SK-N-SH treated with all-trans-retinoic acid at 6 μM for 48 hours (cell line): ENCODE results near the gene LDHAL6B.

ENCODE experiments used
- CREB5 ChIP-seq: fragments of 250-450 bp; sonication (Bioruptor Pico); IDR thresholded peaks from 2 replicates; pipeline ENCODE4 v1.5.1; 2020; ENCODE audit warnings: low read depth, mild to moderate bottlenecking, moderate library complexity
- GLIS3 ChIP-seq: fragments of 250-450 bp; sonication (Bioruptor Pico); IDR thresholded peaks from 2 replicates; pipeline ENCODE4 v1.5.0; 2020; ENCODE audit warnings: mild to moderate bottlenecking, moderate library complexity
- ISL1 ChIP-seq: fragments of 250-450 bp; sonication (Bioruptor Pico); IDR thresholded peaks from 2 replicates; pipeline ENCODE4 v2.1.2; 2022; ENCODE audit warnings: mild to moderate bottlenecking, moderate library complexity
- PATZ1 ChIP-seq: fragments of 250-450 bp; sonication (Bioruptor Pico); IDR thresholded peaks from 2 replicates; pipeline ENCODE4 v1.8.0; 2020; ENCODE audit warnings: mild to moderate bottlenecking, moderate library complexity, borderline replicate concordance
- TCF4 ChIP-seq: fragments of 250-450 bp; sonication (Bioruptor Pico); IDR thresholded peaks from 2 replicates; pipeline ENCODE4 v1.8.0; 2021; ENCODE audit warnings: mild to moderate bottlenecking, moderate library complexity, borderline replicate concordance
- TOX ChIP-seq: fragments of 250-450 bp; sonication (Bioruptor Pico); IDR thresholded peaks from 2 replicates; pipeline ENCODE4 v1.8.0; 2021; ENCODE audit warnings: mild to moderate bottlenecking, moderate library complexity, borderline replicate concordance
- ZC3H10 ChIP-seq: fragments of 250-450 bp; sonication (Bioruptor Pico); IDR thresholded peaks from 2 replicates; pipeline ENCODE4 v1.5.1; 2021; ENCODE audit warnings: mild to moderate bottlenecking, moderate library complexity
- ZFP3 ChIP-seq: fragments of 250-450 bp; sonication (Bioruptor Pico); IDR thresholded peaks from 2 replicates; pipeline ENCODE4 v1.5.0; 2020; ENCODE audit warnings: mild to moderate bottlenecking, moderate library complexity
- ZFP30 ChIP-seq: fragments of 450-650 bp; formaldehyde crosslinking; IDR thresholded peaks from 2 replicates; pipeline ENCODE4 v1.5.0; 2022; ENCODE audit warnings: mild to moderate bottlenecking, moderate library complexity
- ZNF70 ChIP-seq: fragments of 450-650 bp; formaldehyde crosslinking; IDR thresholded peaks from 2 replicates; pipeline ENCODE4 v1.5.0; 2020; ENCODE audit warnings: mild to moderate bottlenecking, moderate library complexity
- ZNF8 ChIP-seq: fragments of 450-650 bp; formaldehyde crosslinking; IDR thresholded peaks from 2 replicates; pipeline ENCODE4 v1.5.0; 2020; ENCODE audit warnings: mild to moderate bottlenecking, moderate library complexity

- TF ChIP-seq ZFP3 (CRISPR knock-in tag) (no peak), CREB5 (CRISPR knock-in tag) (no peak), TOX (CRISPR knock-in tag) (no peak), GLIS3 (no peak), TCF4 (no peak), ZNF8 (CRISPR knock-in tag) (no peak), ZNF70 (CRISPR knock-in tag) (no peak), ZC3H10 (no peak), PATZ1 (CRISPR knock-in tag) (no peak), ZFP30 (CRISPR knock-in tag) (no peak), ISL1 (no peak)
These were observed 34.2 kb upstream of the LDHAL6B start for GRCh38 chr15:59172289-59172901.
